Mesendoderm (in vitro differentiated cells): ENCODE results near the gene PIEZO1.

Source experiments
- DNase-seq: peaks from one replicate; pipeline ENCODE4 v3.0.0; 2013
- H2AK5ac ChIP-seq: 2 replicates; pipeline ENCODE4 v1.6.1; 2013; ENCODE audit warnings: low read length, inconsistent platforms
- H2BK120ac ChIP-seq: 2 replicates; pipeline ENCODE4 v1.6.1; 2013; ENCODE audit warnings: low read depth, mild to moderate bottlenecking, low read length, moderate library complexity, mixed read lengths
- H2BK15ac ChIP-seq: replicated peaks from 2 replicates; pipeline ENCODE4 v1.6.1; 2013; ENCODE audit warnings: low read depth, mild to moderate bottlenecking, moderate library complexity
- H2BK5ac ChIP-seq: 2 replicates; pipeline ENCODE4 v1.6.1; 2013; ENCODE audit warnings: low read length, inconsistent platforms
- H3K18ac ChIP-seq: 2 replicates; pipeline ENCODE4 v1.6.1; 2013; ENCODE audit warnings: mild to moderate bottlenecking, low read length, mixed read lengths
- H3K23ac ChIP-seq: one replicate; pipeline ENCODE4 v1.6.1; 2013; ENCODE audit warnings: low read length
- H3K27ac ChIP-seq: 2 replicates; pipeline ENCODE4 v1.5.1; 2013; ENCODE audit warnings: low read depth, mild to moderate bottlenecking, inconsistent platforms, low read length, moderate library complexity
- H3K27me3 ChIP-seq: 2 replicates; pipeline ENCODE4 v1.6.1; 2013; ENCODE audit warnings: low read length, control low read depth, mild to moderate bottlenecking, inconsistent platforms; ENCODE audit not compliant: insufficient read depth, poor library complexity
- H3K36me3 ChIP-seq: 2 replicates; pipeline ENCODE4 v1.6.1; 2013; ENCODE audit warnings: low read length, inconsistent platforms; ENCODE audit not compliant: control insufficient read depth, insufficient read depth
- H3K4ac ChIP-seq: one replicate; pipeline ENCODE4 v1.6.1; 2013; ENCODE audit warnings: low read depth, mild to moderate bottlenecking, low read length, moderate library complexity
- H3K4me1 ChIP-seq: 2 replicates; pipeline ENCODE4 v1.6.1; 2013; ENCODE audit warnings: low read depth, low read length, inconsistent platforms; ENCODE audit not compliant: control insufficient read depth
- H3K4me2 ChIP-seq: 2 replicates; pipeline ENCODE4 v1.6.1; 2013; ENCODE audit warnings: low read length
- H3K4me3 ChIP-seq: 2 replicates; pipeline ENCODE4 v1.5.1; 2013; ENCODE audit warnings: mild to moderate bottlenecking, low read length
- H3K56ac ChIP-seq: one replicate; pipeline ENCODE4 v1.6.1; 2013; ENCODE audit warnings: low read length
- H3K79me1 ChIP-seq: 2 replicates; pipeline ENCODE4 v1.6.1; 2013; ENCODE audit warnings: low read length, inconsistent platforms
- H3K79me2 ChIP-seq: 2 replicates; pipeline ENCODE4 v1.6.1; 2013; ENCODE audit warnings: mild to moderate bottlenecking, low read length; ENCODE audit not compliant: control insufficient read depth, insufficient read depth
- H3K9ac ChIP-seq: 2 replicates; pipeline ENCODE4 v1.6.1; 2013; ENCODE audit warnings: low read length, inconsistent platforms
- H4K5ac ChIP-seq: one replicate; pipeline ENCODE4 v1.6.1; 2013; ENCODE audit warnings: low read length
- H4K8ac ChIP-seq: one replicate; pipeline ENCODE4 v1.6.1; 2013; ENCODE audit warnings: low read depth, mild to moderate bottlenecking, control low read depth, low read length, moderate library complexity
- WGBS: extraction: QIAGEN DNeasy Blood & Tissue Kit; methylation state at CpG from one replicate; pipeline ENCODE4 v1.1.7; 2013; ENCODE audit warnings: low lambda C conversion rate, missing lambda C conversion rate; ENCODE audit not compliant: insufficient coverage; ENCODE audit errors: extremely low coverage; 5-methylcytosine and 5-hydroxymethylcytosine counted together

The PIEZO1 gene

GRCh38 chr16:88830258-88830657, 45.2 kb upstream of the PIEZO1 start:
- no peak overlapping the region for H3K56ac ChIP-seq
- H3K27ac ChIP-seq = no peak overlapping the region
- no CpG with 5 or more reads among the region's 11 CpGs for WGBS

GRCh38 chr16:88828711-88829110, 43.7 kb upstream of the PIEZO1 start:
- Histone ChIP-seq H3K4me3 (no peak overlapping the region), H3K4ac (no peak overlapping the region), H3K27ac (no peak overlapping the region), H3K9ac (no peak overlapping the region), H3K23ac (no peak overlapping the region), H2BK15ac (no peak overlapping the region), H3K36me3 (no peaks in the 10 kb centered on the region), H3K4me2 (no peak overlapping the region), H2AK5ac (no peak overlapping the region), H4K5ac (no peak overlapping the region), H3K56ac (no peak overlapping the region), H3K18ac (no peak overlapping the region), H3K4me1 (no peaks in the 10 kb centered on the region), H4K8ac (no peak overlapping the region), H3K79me1 (no peaks in the 10 kb centered on the region), H2BK5ac (no peak overlapping the region), H3K27me3 (no peaks in the 10 kb centered on the region), H2BK120ac (no peak overlapping the region), H3K79me2 (no peaks in the 10 kb centered on the region)
- WGBS = no CpG with 5 or more reads among the region's 24 CpGs
- no peak for DNase-seq

More at GRCh38 chr16:88830258-88830657, 45.2 kb upstream of the PIEZO1 start:
- no peaks in the 10 kb centered on the region for H3K27me3 ChIP-seq
- no peaks in the 10 kb centered on the region for H3K36me3 ChIP-seq
- H3K79me2 ChIP-seq = no peaks in the 10 kb centered on the region
- no peak overlapping the region for H4K8ac ChIP-seq
- no peak overlapping the region for H2AK5ac ChIP-seq
- DNase-seq = no peak
- no peak overlapping the region for H3K4me3 ChIP-seq
- H3K18ac ChIP-seq = no peak overlapping the region
- H4K5ac ChIP-seq = no peak overlapping the region
- H3K23ac ChIP-seq = no peak overlapping the region
- no peak overlapping the region for H3K4ac ChIP-seq
- no peaks in the 10 kb centered on the region for H3K79me1 ChIP-seq
- H3K4me2 ChIP-seq = no peak overlapping the region
- H3K9ac ChIP-seq = no peak overlapping the region
- no peak overlapping the region for H2BK15ac ChIP-seq
- H2BK120ac ChIP-seq = no peak overlapping the region
- H2BK5ac ChIP-seq = no peak overlapping the region
- no peaks in the 10 kb centered on the region for H3K4me1 ChIP-seq

GRCh38 chr16:88827727-88828126, 42.7 kb upstream of the PIEZO1 start:
- Histone ChIP-seq H3K23ac (no peak overlapping the region), H2AK5ac (no peak overlapping the region), H3K9ac (no peak overlapping the region), H2BK120ac (no peak overlapping the region), H3K79me1 (no peaks in the 10 kb centered on the region), H4K8ac (no peak overlapping the region), H3K4ac (no peak overlapping the region), H3K4me1 (no peaks in the 10 kb centered on the region), H3K36me3 (no peaks in the 10 kb centered on the region), H3K4me3 (no peak overlapping the region), H2BK15ac (no peak overlapping the region), H2BK5ac (no peak overlapping the region), H3K27ac (no peak overlapping the region), H4K5ac (no peak overlapping the region), H3K79me2 (no peaks in the 10 kb centered on the region), H3K18ac (no peak overlapping the region), H3K56ac (no peak overlapping the region), H3K4me2 (no peak overlapping the region), H3K27me3 (no peaks in the 10 kb centered on the region)
- no CpG with 5 or more reads among the region's 21 CpGs for WGBS
- no peak for DNase-seq

GRCh38 chr16:88826070-88826840, 41.2 kb upstream of the PIEZO1 start:
- Histone ChIP-seq H3K4me3 (no peak overlapping the region), H3K4ac (no peak overlapping the region), H2AK5ac (no peak overlapping the region), H3K79me1 (no peaks in the 10 kb centered on the region), H3K4me1 (no peaks in the 10 kb centered on the region), H3K36me3 (no peaks in the 10 kb centered on the region), H3K79me2 (no peaks in the 10 kb centered on the region), H4K8ac (no peak overlapping the region), H3K4me2 (no peak overlapping the region), H2BK5ac (no peak overlapping the region), H3K9ac (no peak overlapping the region), H3K27me3 (no peaks in the 10 kb centered on the region), H2BK15ac (no peak overlapping the region), H3K27ac (no peak overlapping the region), H3K56ac (no peak overlapping the region), H3K18ac (no peak overlapping the region), H3K23ac (no peak overlapping the region), H2BK120ac (no peak overlapping the region), H4K5ac (no peak overlapping the region)
- no CpG with 5 or more reads among the region's 26 CpGs for WGBS
- no peak for DNase-seq

GRCh38 chr16:88825146-88825545, 40.1 kb upstream of the PIEZO1 start:
- H3K27ac ChIP-seq = no peak overlapping the region
- no peak overlapping the region for H2BK120ac ChIP-seq
- H3K27me3 ChIP-seq = no peaks in the 10 kb centered on the region
- no peak overlapping the region for H2BK15ac ChIP-seq
- H3K56ac ChIP-seq = no peak overlapping the region
- no peaks in the 10 kb centered on the region for H3K36me3 ChIP-seq
- no peak overlapping the region for H2AK5ac ChIP-seq
- no peak for DNase-seq
- H3K4me2 ChIP-seq = no peak overlapping the region
- no peak overlapping the region for H2BK5ac ChIP-seq
- no peak overlapping the region for H3K9ac ChIP-seq
- no peak overlapping the region for H3K18ac ChIP-seq
- H3K4me1 ChIP-seq = no peaks in the 10 kb centered on the region
- H3K4ac ChIP-seq = no peak overlapping the region
- H3K4me3 ChIP-seq = no peak overlapping the region
- no peak overlapping the region for H4K5ac ChIP-seq
- no peaks in the 10 kb centered on the region for H3K79me2 ChIP-seq
- H4K8ac ChIP-seq = no peak overlapping the region
- WGBS = no CpG with 5 or more reads among the region's 12 CpGs
- H3K79me1 ChIP-seq = no peaks in the 10 kb centered on the region
- H3K23ac ChIP-seq = no peak overlapping the region
